Measurements from ENCODE around the gene POU6F2.
A peak's percentile ranks its signal among the peaks of the same experiment; 100 is the strongest.
"Not testable (repeated sequence)": the region's sequence is repeated elsewhere in the genome, so short reads cannot be mapped to it uniquely, and the experiment has no call there.

The POU6F2 gene

GRCh38 chr7:38977685-38978084, at the start of gene POU6F2:
TSS of gene POU6F2 (plus strand) at chr7:38977909. CDS start at chr7:38977954, 45 bp downstream.
- DNase-seq = peak; percentile 16

GRCh38 chr7:38928506-38928905, 49.2 kb upstream of the POU6F2 start:
- no peak for DNase-seq

- DNase-seq = peak; percentile 50
These were observed 48.1 kb upstream of the POU6F2 start for GRCh38 chr7:38929460-38930171.

- peak; percentile 32 for DNase-seq
These were observed 45.1 kb upstream of the POU6F2 start for GRCh38 chr7:38932509-38933168.

GRCh38 chr7:38934051-38934450, 43.7 kb upstream of the POU6F2 start:
- DNase-seq = no peak

GRCh38 chr7:38934536-38934935, 43.2 kb upstream of the POU6F2 start:
- DNase-seq = no peak

GRCh38 chr7:38936641-38937040, 41.1 kb upstream of the POU6F2 start:
- DNase-seq = no peak

- DNase-seq = no peak
These were observed 39.7 kb upstream of the POU6F2 start for GRCh38 chr7:38938001-38938485.

- DNase-seq = no peak
These were observed 39.1 kb upstream of the POU6F2 start for GRCh38 chr7:38938589-38938988.

- no peak for DNase-seq
These were observed 36.9 kb upstream of the POU6F2 start for GRCh38 chr7:38940774-38941173.

- no peak for DNase-seq
These were observed 35.2 kb upstream of the POU6F2 start for GRCh38 chr7:38942431-38943051.

- DNase-seq = not testable (repeated sequence)
These were observed 30.2 kb upstream of the POU6F2 start for GRCh38 chr7:38947541-38947940.

GRCh38 chr7:38950309-38950708, 27.4 kb upstream of the POU6F2 start:
- no peak for DNase-seq

- no peak for DNase-seq
These were observed 26.5 kb upstream of the POU6F2 start for GRCh38 chr7:38951213-38951612.

GRCh38 chr7:38953227-38953626, 24.5 kb upstream of the POU6F2 start:
- DNase-seq = no peak

GRCh38 chr7:38953971-38954370, 23.7 kb upstream of the POU6F2 start:
- no peak for DNase-seq

- DNase-seq = no peak
These were observed 21.8 kb upstream of the POU6F2 start for GRCh38 chr7:38955892-38956291.

GRCh38 chr7:38962028-38962427, 15.7 kb upstream of the POU6F2 start:
- no peak for DNase-seq

- no peak for DNase-seq
These were observed 12.8 kb upstream of the POU6F2 start for GRCh38 chr7:38964921-38965320.

GRCh38 chr7:38973760-38974159, 3.9 kb upstream of the POU6F2 start:
- DNase-seq = no peak

GRCh38 chr7:38975944-38976392, 1.7 kb upstream of the POU6F2 start:
- no peak for DNase-seq

- peak; percentile 39 for DNase-seq
These were observed 782 bp downstream of the POU6F2 start for GRCh38 chr7:38978491-38978890.

- DNase-seq = no peak
These were observed 14.5 kb downstream of the POU6F2 start for GRCh38 chr7:38992203-38992602.

GRCh38 chr7:39001595-39001994, 23.9 kb downstream of the POU6F2 start:
- no peak for DNase-seq

Measured in NCI-H2227 treated with DMSO at 0.1 percent for 48 hours (cell line).